ENCODE measurements around the gene SIK2.

GRCh38 chr11:111641339-111642015 lies 39.2 kb downstream of the SIK2 start:
- TF ChIP-seq CTCF (IDR thresholded peaks at IDR 0.05): no peak
- no peak for TF ChIP-seq POLR2A (IDR thresholded peaks at IDR 0.05)
- no peak for TF ChIP-seq EP300 (IDR thresholded peaks at IDR 0.05)
- TF ChIP-seq POLR2AphosphoS5 (IDR thresholded peaks at IDR 0.05): no peak
